ENCODE results near the gene OLFML1.

DNA sequence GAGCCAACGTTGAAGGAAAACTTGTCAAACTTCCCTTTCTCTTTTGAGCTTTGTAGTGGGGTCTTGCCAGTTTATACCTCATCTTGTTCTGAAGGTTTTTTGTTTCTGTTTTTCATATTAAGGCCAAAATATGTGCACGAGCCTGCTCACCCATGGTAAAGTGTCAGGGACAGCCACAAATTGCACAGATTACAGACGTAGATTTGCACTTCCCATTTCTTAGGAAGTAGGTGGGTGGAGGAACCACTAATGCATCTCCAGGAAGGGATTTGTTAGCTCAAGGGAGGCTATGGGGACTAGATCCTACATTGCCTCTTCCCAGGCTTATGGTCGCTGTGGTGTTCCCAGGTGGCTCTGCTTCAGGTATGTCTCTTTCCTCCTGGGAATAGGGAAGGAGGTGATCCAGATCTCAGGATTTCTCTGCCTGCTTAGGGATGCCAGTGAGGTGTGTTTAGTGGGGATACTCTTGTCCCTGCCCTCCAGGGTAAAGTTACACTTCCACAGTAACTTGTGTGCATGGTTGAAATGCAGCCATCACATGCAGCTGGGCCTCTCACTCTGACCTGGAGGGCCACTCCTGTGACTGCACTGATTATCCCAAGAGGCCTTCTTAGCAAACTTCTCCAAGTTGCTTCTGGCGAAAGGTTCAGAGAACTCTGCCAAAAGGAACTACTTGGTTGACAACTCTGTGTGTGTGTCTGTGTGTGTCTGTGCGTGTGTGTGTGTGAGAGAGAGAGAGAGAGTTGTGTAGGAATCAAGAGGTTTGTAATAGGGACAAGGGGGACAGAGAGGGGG lies 38.3 kb downstream of the OLFML1 start:
- TF ChIP-seq, protein P1, sequence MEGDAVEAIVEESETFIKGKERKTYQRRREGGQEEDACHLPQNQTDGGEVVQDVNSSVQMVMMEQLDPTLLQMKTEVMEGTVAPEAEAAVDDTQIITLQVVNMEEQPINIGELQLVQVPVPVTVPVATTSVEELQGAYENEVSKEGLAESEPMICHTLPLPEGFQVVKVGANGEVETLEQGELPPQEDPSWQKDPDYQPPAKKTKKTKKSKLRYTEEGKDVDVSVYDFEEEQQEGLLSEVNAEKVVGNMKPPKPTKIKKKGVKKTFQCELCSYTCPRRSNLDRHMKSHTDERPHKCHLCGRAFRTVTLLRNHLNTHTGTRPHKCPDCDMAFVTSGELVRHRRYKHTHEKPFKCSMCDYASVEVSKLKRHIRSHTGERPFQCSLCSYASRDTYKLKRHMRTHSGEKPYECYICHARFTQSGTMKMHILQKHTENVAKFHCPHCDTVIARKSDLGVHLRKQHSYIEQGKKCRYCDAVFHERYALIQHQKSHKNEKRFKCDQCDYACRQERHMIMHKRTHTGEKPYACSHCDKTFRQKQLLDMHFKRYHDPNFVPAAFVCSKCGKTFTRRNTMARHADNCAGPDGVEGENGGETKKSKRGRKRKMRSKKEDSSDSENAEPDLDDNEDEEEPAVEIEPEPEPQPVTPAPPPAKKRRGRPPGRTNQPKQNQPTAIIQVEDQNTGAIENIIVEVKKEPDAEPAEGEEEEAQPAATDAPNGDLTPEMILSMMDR (IDR thresholded peaks at IDR 0.05; ENCODE audit: insufficient read depth, low read depth, low read length), result no peak
- TF ChIP-seq EZH2 (IDR thresholded peaks at IDR 0.05; ENCODE audit: insufficient read depth, low read length), result no peak
